Cardiac fibroblast (primary cell): ENCODE measurements around the gene NAPB.
A peak's percentile ranks its signal among the peaks of the same experiment; 100 is the strongest.

Experiments used
- DNase-seq, 2 donors: peaks; one replicate each; pipeline versions ENCODE4 v3.0.0 to v3.0.0-alpha.2; 2010; ENCODE audit warnings: low read depth in 2 of 2
- H3K4me3 ChIP-seq, 2 donors: replicated peaks in 1 of 2; 1 replicate in 1 of 2; 2 replicates in 1 of 2; pipeline ENCODE4 v1.5.1; 2011; ENCODE audit warnings: low read depth in 2 of 2, low read length in 2 of 2, mild to moderate bottlenecking in 2 of 2, moderate library complexity in 1 of 2
- CTCF ChIP-seq: IDR thresholded peaks from one replicate; pipeline ENCODE4 v1.5.1; 2011; ENCODE audit warnings: low read depth, mild to moderate bottlenecking, low read length, inconsistent platforms

Gene NAPB

GRCh38 chr20:23407781-23408464 lies 13.4 kb downstream of the NAPB start:
- DNase-seq, result no peak
- no peak for TF ChIP-seq CTCF
- H3K4me3 ChIP-seq, result no peak overlapping the region

- DNase-seq, result no peak
- H3K4me3 ChIP-seq, result no peak overlapping the region
- TF ChIP-seq CTCF, result no peak
Observed at GRCh38 chr20:23406880-23407279, 14.4 kb downstream of the NAPB start.

GRCh38 chr20:23404196-23404595 lies 17.1 kb downstream of the NAPB start:
- peak; percentile 46 to 67 for DNase-seq
- TF ChIP-seq CTCF, result no peak
- H3K4me3 ChIP-seq, result no peak overlapping the region

GRCh38 chr20:23403751-23404150 lies 17.5 kb downstream of the NAPB start:
- no peak for TF ChIP-seq CTCF
- DNase-seq, result peak; percentile 19 to 34

GRCh38 chr20:23401051-23401450 lies 20.2 kb downstream of the NAPB start:
- TF ChIP-seq CTCF, result no peak
- H3K4me3 ChIP-seq, result no peak overlapping the region
- no peak for DNase-seq

More at GRCh38 chr20:23403751-23404150, 17.5 kb downstream of the NAPB start:
- no peak overlapping the region for H3K4me3 ChIP-seq

- peak; percentile 53 to 54 for DNase-seq
- TF ChIP-seq CTCF, result peak; percentile 14
- H3K4me3 ChIP-seq, result no peak overlapping the region
Observed at GRCh38 chr20:23399568-23400241, 21.6 kb downstream of the NAPB start.
